HCT116 (cell line): ENCODE results near the gene BAIAP2. TPM values are rescaled to one million over a fixed set of nuclear protein-coding genes. Genes with fewer than 3 reads are reported as not detected.

Experiments
- ATAC-seq: fragments of 200-7000 bp; cut with Tn5 transposase; 2 replicates; pipeline ENCODE4 v1.9.1; 2020; ENCODE audit warnings: mild to moderate bottlenecking, moderate library complexity
- BruUV-seq: library from RNA; stranded (reverse); fragments of 400-500 nt; replicated peaks from 2 replicates; lab custom pipeline; 2021; lab: Mats Ljungman, UMichigan
- CTCF ChIA-PET: fragments of 300-600 bp; sonication (Branson Sonifier 250); formaldehyde crosslinking; loops from one replicate; lab custom pipeline; 2021; ENCODE audit warnings: antibody characterized with exemption; lab: Charles Lee
- POLR2A ChIA-PET: fragments of 300-600, 350-600 bp; sonication (Branson Sonifier 250); formaldehyde crosslinking; loops from one replicate; lab custom pipeline; 2021; ENCODE audit warnings: antibody characterized with exemption; lab: Charles Lee
- RAD21 ChIA-PET, 2 experiments: fragments of 300-600 bp; sonication (Branson Sonifier 250); formaldehyde crosslinking; loops; one replicate each; lab custom pipeline; 2023; ENCODE audit warnings: low total read pairs in 2 of 2; ENCODE audit not compliant: uncharacterized antibody in 2 of 2, unreplicated experiment in 2 of 2, low non-redundant PET in 1 of 2; lab: Charles Lee
- DNase-seq: peaks from one replicate; pipeline ENCODE4 v3.0.0-alpha.2; 2010; ENCODE audit warnings: low read depth, low spot score
- H2AFZ ChIP-seq: fragments of 200-600 bp; shearing (Covaris generic), sonication (generic); 2 replicates; pipeline ENCODE4 v1.6.1; 2017; ENCODE audit warnings: low read depth, mixed run types, mixed read lengths, antibody characterized with exemption, low read length; ENCODE audit not compliant: poor library complexity, severe bottlenecking
- H3K27ac ChIP-seq: 2 replicates; pipeline ENCODE4 v1.5.1; 2012; ENCODE audit warnings: low read depth, low read length
- H3K27me3 ChIP-seq: fragments of 200-600 bp; sonication (generic); 2 replicates; pipeline ENCODE4 v1.6.1; 2016; ENCODE audit warnings: mixed run types, low read length, mixed read lengths; ENCODE audit not compliant: insufficient read depth
- H3K36me3 ChIP-seq, 2 experiments: fragments of 200-500 bp in 1 of 2; fragments of 200-600 bp in 1 of 2; sonication (Bioruptor generic) in 1 of 2; sonication (generic) in 1 of 2; 2 replicates each; pipeline versions ENCODE4 v1.5.1 to v1.6.1; 2014 to 2016; ENCODE audit warnings: low read length in 2 of 2, inconsistent platforms in 1 of 2, mixed read lengths in 1 of 2, mixed run types in 1 of 2; ENCODE audit not compliant: insufficient read depth in 2 of 2, control insufficient read depth in 1 of 2
- H3K4me1 ChIP-seq, 2 experiments: fragments of 200-600 bp in 1 of 2; sonication (generic) in 1 of 2; 2 replicates each; pipeline versions ENCODE4 v1.5.1 to v1.6.1; 2012 to 2017; ENCODE audit warnings: low read length in 2 of 2, inconsistent platforms in 1 of 2, mild to moderate bottlenecking in 1 of 2, mixed read lengths in 1 of 2, mixed run types in 1 of 2, moderate library complexity in 1 of 2; ENCODE audit not compliant: insufficient read depth in 2 of 2, control insufficient read depth in 1 of 2
- H3K4me2 ChIP-seq: fragments of 200-600 bp; sonication (generic); 2 replicates; pipeline ENCODE4 v1.6.1; 2017; ENCODE audit warnings: mixed run types, low read length, mixed read lengths
- H3K4me3 ChIP-seq, 2 experiments: fragments of 200-600 bp in 1 of 2; sonication (generic) in 1 of 2; replicated peaks in 1 of 2; 2 replicates each; pipeline ENCODE4 v1.5.1; 2011 to 2016; ENCODE audit warnings: low read length in 2 of 2, control low read depth in 1 of 2, low read depth in 1 of 2, mild to moderate bottlenecking in 1 of 2, mixed read lengths in 1 of 2, mixed run types in 1 of 2
- H3K79me2 ChIP-seq: fragments of 200-600 bp; sonication (generic); 2 replicates; pipeline ENCODE4 v1.6.1; 2017; ENCODE audit warnings: mild to moderate bottlenecking, mixed run types, low read length, moderate library complexity, mixed read lengths; ENCODE audit not compliant: insufficient read depth
- H3K9ac ChIP-seq: fragments of 200-600 bp; sonication (generic); 2 replicates; pipeline ENCODE4 v1.6.1; 2016; ENCODE audit warnings: low read length, mixed read lengths
- H3K9me2 ChIP-seq: fragments of 200-600 bp; sonication (generic), shearing (Covaris generic); 2 replicates; pipeline ENCODE4 v1.6.1; 2017; ENCODE audit warnings: mixed run types, mild to moderate bottlenecking, moderate library complexity; ENCODE audit not compliant: insufficient read depth
- H3K9me3 ChIP-seq, 2 experiments: fragments of 200-500 bp in 1 of 2; fragments of 200-600 bp in 1 of 2; sonication (Bioruptor generic) in 1 of 2; sonication (generic) in 1 of 2; 2 replicates each; pipeline ENCODE4 v1.6.1; 2014 to 2017; ENCODE audit warnings: low read length in 2 of 2, mixed read lengths in 2 of 2, inconsistent platforms in 1 of 2, low read depth in 1 of 2, mild to moderate bottlenecking in 1 of 2, mixed run types in 1 of 2, moderate library complexity in 1 of 2; ENCODE audit not compliant: control insufficient read depth in 1 of 2, insufficient read depth in 1 of 2
- H4K20me1 ChIP-seq: fragments of 200-600 bp; sonication (generic), shearing (Covaris generic); 2 replicates; pipeline ENCODE4 v1.6.1; 2017; ENCODE audit warnings: mixed run types, mild to moderate bottlenecking, moderate library complexity; ENCODE audit not compliant: insufficient read depth
- CEBPB ChIP-seq: IDR thresholded peaks from 2 replicates; pipeline ENCODE4 v1.6.1; 2012; ENCODE audit warnings: low read depth
- EGR1 ChIP-seq: IDR thresholded peaks from 2 replicates; pipeline ENCODE4 v1.6.1; 2012; ENCODE audit warnings: low read depth
- ELF1 ChIP-seq: IDR thresholded peaks from 2 replicates; pipeline ENCODE4 v1.6.1; 2012; ENCODE audit warnings: low read depth, borderline replicate concordance
- EZH2 ChIP-seq: fragments of 200-600 bp; sonication (generic); IDR thresholded peaks from 2 replicates; pipeline ENCODE4 v1.6.1; 2017; ENCODE audit warnings: antibody characterized with exemption, mixed run types
- FOSL1 ChIP-seq: IDR thresholded peaks from 2 replicates; pipeline ENCODE4 v1.6.1; 2012; ENCODE audit warnings: low read depth
- JUND ChIP-seq: IDR thresholded peaks from 2 replicates; pipeline ENCODE4 v1.6.1; 2012
- POLR2A ChIP-seq: IDR thresholded peaks from 2 replicates; pipeline ENCODE4 v1.7.0; 2011; ENCODE audit warnings: borderline replicate concordance; ENCODE audit not compliant: insufficient read depth, insufficient read length; ENCODE audit errors: extremely low read depth
- POLR2AphosphoS5 ChIP-seq: IDR thresholded peaks from 2 replicates; pipeline ENCODE4 v1.6.1; 2011; ENCODE audit warnings: mild to moderate bottlenecking, low read depth, low read length, moderate library complexity
- RAD21 ChIP-seq: IDR thresholded peaks from 2 replicates; pipeline ENCODE4 v1.6.1; 2012; ENCODE audit warnings: low read depth, mild to moderate bottlenecking
- SIN3A ChIP-seq: IDR thresholded peaks from 2 replicates; pipeline ENCODE4 v1.6.1; 2012; ENCODE audit warnings: low read depth
- SP1 ChIP-seq: IDR thresholded peaks from 2 replicates; pipeline ENCODE4 v1.6.1; 2012; ENCODE audit warnings: low read depth
- SRF ChIP-seq: IDR thresholded peaks from 2 replicates; pipeline ENCODE4 v1.6.1; 2012; ENCODE audit warnings: low read depth
- TCF7L2 ChIP-seq: IDR thresholded peaks from 2 replicates; pipeline ENCODE4 v1.7.0; 2011; ENCODE audit warnings: borderline replicate concordance, inconsistent platforms; ENCODE audit not compliant: insufficient read depth, insufficient read length; ENCODE audit errors: extremely low read depth
- YY1 ChIP-seq: IDR thresholded peaks from 2 replicates; pipeline ENCODE4 v1.6.1; 2011; ENCODE audit warnings: low read length, low read depth, moderate library complexity, mild to moderate bottlenecking; ENCODE audit not compliant: insufficient replicate concordance; ENCODE audit errors: extremely low read depth
- ZFX ChIP-seq: fragments of 450-650 bp; IDR thresholded peaks from 2 replicates; pipeline ENCODE4 v1.6.1; 2017
- intact Hi-C: fragments of 100-400 bp; cut with micrococcal nuclease; formaldehyde crosslinking; loops from 2 replicates; pipeline ENCODE4 v1.10.0; 2022
- total RNA-seq: library from RNA; stranded (reverse); gene quantifications from one replicate; pipeline ENCODE4 v1.2.1, GENCODE V29; 2021; ENCODE audit not compliant: unreplicated experiment
- TF ChIP-seq, protein P1 (sequence below): IDR thresholded peaks from 2 replicates; pipeline ENCODE4 v1.6.1; 2011; ENCODE audit warnings: mild to moderate bottlenecking, low read length, moderate library complexity; ENCODE audit not compliant: insufficient replicate concordance; ENCODE audit errors: extremely low read depth
- TF ChIP-seq, protein P2 (sequence below): IDR thresholded peaks from 2 replicates; pipeline ENCODE4 v1.6.1; 2012
- TF ChIP-seq, protein P3 (sequence below), 3 experiments: fragments of 200-600 bp in 1 of 3; sonication (generic) in 1 of 3; IDR thresholded peaks in 2 of 3; conservative IDR thresholded peaks in 1 of 3; 2 replicates each; pipeline ENCODE4 v1.5.1; 2012 to 2017; ENCODE audit warnings: low read depth in 2 of 3, low read length in 2 of 3, antibody characterized with exemption in 1 of 3, borderline replicate concordance in 1 of 3, control low read depth in 1 of 3, mild to moderate bottlenecking in 1 of 3, mixed read lengths in 1 of 3, mixed run types in 1 of 3, moderate library complexity in 1 of 3; ENCODE audit not compliant: insufficient read depth in 1 of 3
- TF ChIP-seq, protein P4 (sequence below): IDR thresholded peaks from 2 replicates; pipeline ENCODE4 v1.6.1; 2012; ENCODE audit warnings: low read depth
- TF ChIP-seq, protein P5 (sequence below): IDR thresholded peaks from 2 replicates; pipeline ENCODE4 v1.6.1; 2012

The BAIAP2 gene
- total RNA-seq, 1 experiment from 2014 or later = 105 TPM

DNA sequence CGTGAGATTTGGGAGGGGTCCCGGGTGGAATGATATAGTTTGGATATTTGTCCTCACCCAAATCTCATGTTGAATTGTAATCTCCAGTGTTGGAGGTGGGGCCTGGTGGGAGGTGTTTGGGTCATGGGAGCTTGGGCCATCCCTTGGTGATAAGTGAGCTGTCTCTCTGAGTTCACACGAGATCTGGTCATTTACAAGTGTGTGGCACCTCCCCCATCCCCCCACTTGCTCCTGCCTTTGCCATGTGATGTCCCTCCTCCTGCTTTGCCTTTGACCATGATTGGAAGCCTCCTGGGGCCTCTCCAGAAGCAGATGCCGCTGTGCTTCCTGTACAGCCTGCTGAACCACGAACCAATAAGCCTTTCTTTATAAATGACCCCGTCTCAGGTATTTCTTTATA, 21.3 kb upstream of the BAIAP2 start:
- BruUV-seq = no TSS peak

More for the DNA sequence above, 21.3 kb upstream of the BAIAP2 start:
- H3K9me3 ChIP-seq = peaks cover 0 to 8% of the 10 kb centered on the region in 2 experiments; a peak in 2 of 4 replicates
- ATAC-seq = no peak; the same call in 1 of the 2 replicates
- H4K20me1 ChIP-seq = no peaks in the 10 kb centered on the region
- H3K36me3 ChIP-seq = no peaks in the 10 kb centered on the region
- no peak overlapping the region for H3K27ac ChIP-seq
- intact Hi-C loops = no loop called here
- H3K4me3 ChIP-seq = no peak overlapping the region
- no peak overlapping the region for H3K4me2 ChIP-seq
- ChIA-PET POLR2A (no interaction called here), CTCF (interaction anchor here (1.9 kb wide), 1 partner anchor 10 kb away, joined by 7 read pairs; no protein-coding TSS in a partner anchor)
- no peak for DNase-seq
- H3K4me1 ChIP-seq = no peaks in the 10 kb centered on the region
- H3K27me3 ChIP-seq = no peaks in the 10 kb centered on the region
- TF ChIP-seq ELF1 = no peak
- TF ChIP-seq EZH2 = no peak
- TF ChIP-seq, protein P1, sequence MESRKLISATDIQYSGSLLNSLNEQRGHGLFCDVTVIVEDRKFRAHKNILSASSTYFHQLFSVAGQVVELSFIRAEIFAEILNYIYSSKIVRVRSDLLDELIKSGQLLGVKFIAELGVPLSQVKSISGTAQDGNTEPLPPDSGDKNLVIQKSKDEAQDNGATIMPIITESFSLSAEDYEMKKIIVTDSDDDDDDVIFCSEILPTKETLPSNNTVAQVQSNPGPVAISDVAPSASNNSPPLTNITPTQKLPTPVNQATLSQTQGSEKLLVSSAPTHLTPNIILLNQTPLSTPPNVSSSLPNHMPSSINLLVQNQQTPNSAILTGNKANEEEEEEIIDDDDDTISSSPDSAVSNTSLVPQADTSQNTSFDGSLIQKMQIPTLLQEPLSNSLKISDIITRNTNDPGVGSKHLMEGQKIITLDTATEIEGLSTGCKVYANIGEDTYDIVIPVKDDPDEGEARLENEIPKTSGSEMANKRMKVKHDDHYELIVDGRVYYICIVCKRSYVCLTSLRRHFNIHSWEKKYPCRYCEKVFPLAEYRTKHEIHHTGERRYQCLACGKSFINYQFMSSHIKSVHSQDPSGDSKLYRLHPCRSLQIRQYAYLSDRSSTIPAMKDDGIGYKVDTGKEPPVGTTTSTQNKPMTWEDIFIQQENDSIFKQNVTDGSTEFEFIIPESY = no peak
- TF ChIP-seq, protein P2, sequence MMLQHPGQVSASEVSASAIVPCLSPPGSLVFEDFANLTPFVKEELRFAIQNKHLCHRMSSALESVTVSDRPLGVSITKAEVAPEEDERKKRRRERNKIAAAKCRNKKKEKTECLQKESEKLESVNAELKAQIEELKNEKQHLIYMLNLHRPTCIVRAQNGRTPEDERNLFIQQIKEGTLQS = no peak
- no peak for TF ChIP-seq TCF7L2
- TF ChIP-seq ZFX = no peak
- no peak for TF ChIP-seq RAD21
- no peak for TF ChIP-seq FOSL1
- no peak for TF ChIP-seq POLR2A
- TF ChIP-seq, protein P3, sequence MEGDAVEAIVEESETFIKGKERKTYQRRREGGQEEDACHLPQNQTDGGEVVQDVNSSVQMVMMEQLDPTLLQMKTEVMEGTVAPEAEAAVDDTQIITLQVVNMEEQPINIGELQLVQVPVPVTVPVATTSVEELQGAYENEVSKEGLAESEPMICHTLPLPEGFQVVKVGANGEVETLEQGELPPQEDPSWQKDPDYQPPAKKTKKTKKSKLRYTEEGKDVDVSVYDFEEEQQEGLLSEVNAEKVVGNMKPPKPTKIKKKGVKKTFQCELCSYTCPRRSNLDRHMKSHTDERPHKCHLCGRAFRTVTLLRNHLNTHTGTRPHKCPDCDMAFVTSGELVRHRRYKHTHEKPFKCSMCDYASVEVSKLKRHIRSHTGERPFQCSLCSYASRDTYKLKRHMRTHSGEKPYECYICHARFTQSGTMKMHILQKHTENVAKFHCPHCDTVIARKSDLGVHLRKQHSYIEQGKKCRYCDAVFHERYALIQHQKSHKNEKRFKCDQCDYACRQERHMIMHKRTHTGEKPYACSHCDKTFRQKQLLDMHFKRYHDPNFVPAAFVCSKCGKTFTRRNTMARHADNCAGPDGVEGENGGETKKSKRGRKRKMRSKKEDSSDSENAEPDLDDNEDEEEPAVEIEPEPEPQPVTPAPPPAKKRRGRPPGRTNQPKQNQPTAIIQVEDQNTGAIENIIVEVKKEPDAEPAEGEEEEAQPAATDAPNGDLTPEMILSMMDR (IDR thresholded peaks at IDR 0.05 in 2 of 3, conservative IDR thresholded peaks at IDR 0.05 in 1 of 3; ENCODE audit: borderline replicate concordance in 1 of 3, insufficient read depth in 1 of 3, low read depth in 2 of 3, low read length in 2 of 3) = no peak
- no peak for TF ChIP-seq CEBPB
- TF ChIP-seq SRF = no peak
- TF ChIP-seq YY1 = no peak
- no peak for TF ChIP-seq SP1
- no peak for TF ChIP-seq SIN3A
- no peak for TF ChIP-seq POLR2AphosphoS5
- TF ChIP-seq, protein P4, sequence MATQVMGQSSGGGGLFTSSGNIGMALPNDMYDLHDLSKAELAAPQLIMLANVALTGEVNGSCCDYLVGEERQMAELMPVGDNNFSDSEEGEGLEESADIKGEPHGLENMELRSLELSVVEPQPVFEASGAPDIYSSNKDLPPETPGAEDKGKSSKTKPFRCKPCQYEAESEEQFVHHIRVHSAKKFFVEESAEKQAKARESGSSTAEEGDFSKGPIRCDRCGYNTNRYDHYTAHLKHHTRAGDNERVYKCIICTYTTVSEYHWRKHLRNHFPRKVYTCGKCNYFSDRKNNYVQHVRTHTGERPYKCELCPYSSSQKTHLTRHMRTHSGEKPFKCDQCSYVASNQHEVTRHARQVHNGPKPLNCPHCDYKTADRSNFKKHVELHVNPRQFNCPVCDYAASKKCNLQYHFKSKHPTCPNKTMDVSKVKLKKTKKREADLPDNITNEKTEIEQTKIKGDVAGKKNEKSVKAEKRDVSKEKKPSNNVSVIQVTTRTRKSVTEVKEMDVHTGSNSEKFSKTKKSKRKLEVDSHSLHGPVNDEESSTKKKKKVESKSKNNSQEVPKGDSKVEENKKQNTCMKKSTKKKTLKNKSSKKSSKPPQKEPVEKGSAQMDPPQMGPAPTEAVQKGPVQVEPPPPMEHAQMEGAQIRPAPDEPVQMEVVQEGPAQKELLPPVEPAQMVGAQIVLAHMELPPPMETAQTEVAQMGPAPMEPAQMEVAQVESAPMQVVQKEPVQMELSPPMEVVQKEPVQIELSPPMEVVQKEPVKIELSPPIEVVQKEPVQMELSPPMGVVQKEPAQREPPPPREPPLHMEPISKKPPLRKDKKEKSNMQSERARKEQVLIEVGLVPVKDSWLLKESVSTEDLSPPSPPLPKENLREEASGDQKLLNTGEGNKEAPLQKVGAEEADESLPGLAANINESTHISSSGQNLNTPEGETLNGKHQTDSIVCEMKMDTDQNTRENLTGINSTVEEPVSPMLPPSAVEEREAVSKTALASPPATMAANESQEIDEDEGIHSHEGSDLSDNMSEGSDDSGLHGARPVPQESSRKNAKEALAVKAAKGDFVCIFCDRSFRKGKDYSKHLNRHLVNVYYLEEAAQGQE = no peak
- TF ChIP-seq, protein P5, sequence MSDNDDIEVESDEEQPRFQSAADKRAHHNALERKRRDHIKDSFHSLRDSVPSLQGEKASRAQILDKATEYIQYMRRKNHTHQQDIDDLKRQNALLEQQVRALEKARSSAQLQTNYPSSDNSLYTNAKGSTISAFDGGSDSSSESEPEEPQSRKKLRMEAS = no peak
- TF ChIP-seq JUND = no peak
- TF ChIP-seq EGR1 = no peak
- TF ChIP-seq, all 23 proteins: peak for 0
- no peaks in the 10 kb centered on the region for H3K79me2 ChIP-seq
- H3K9me2 ChIP-seq = no peaks in the 10 kb centered on the region
- H3K9ac ChIP-seq = no peak overlapping the region
- RAD21 ChIA-PET = no interaction called here
- no peak overlapping the region for H2AFZ ChIP-seq
